Ovary (tissue), 9 donors: ENCODE measurements around the gene DEAF1. TPM values are rescaled to one million over a fixed set of nuclear protein-coding genes. Genes with fewer than 3 reads are reported as not detected.

Experiments
- DNase-seq, 5 donors: peaks; one replicate each; pipeline ENCODE4 v3.0.0-alpha.2; 2019 to 2020
- H3K27ac ChIP-seq, 2 donors: fragments of 200-600 bp; one replicate each; pipeline versions ENCODE4 v1.5.1 to v1.8.0; 2019 to 2022
- H3K27me3 ChIP-seq: fragments of 200-600 bp; one replicate; pipeline ENCODE4 v1.8.0; 2022
- H3K36me3 ChIP-seq: fragments of 200-600 bp; sonication (generic); one replicate; pipeline ENCODE4 v1.5.1; 2019
- H3K4me1 ChIP-seq: one replicate; pipeline ENCODE4 v1.8.1; 2013; ENCODE audit warnings: mild to moderate bottlenecking, moderate library complexity; ENCODE audit not compliant: insufficient read depth
- H3K4me3 ChIP-seq: fragments of 200-600 bp; sonication (generic); one replicate; pipeline ENCODE4 v1.5.1; 2017
- H3K9me3 ChIP-seq, 2 donors: fragments of 200-600 bp in 1 of 2; sonication (generic) in 1 of 2; one replicate each; pipeline versions ENCODE4 v1.5.1 to v1.8.1; 2013 to 2019; ENCODE audit warnings: mild to moderate bottlenecking in 1 of 2, moderate library complexity in 1 of 2
- EP300 ChIP-seq: sonication (generic); formaldehyde crosslinking; IDR thresholded peaks from one replicate; pipeline ENCODE4 v1.6.1; 2017; ENCODE audit warnings: antibody characterized with exemption
- POLR2A ChIP-seq: fragments of 450-650 bp; IDR thresholded peaks from one replicate; pipeline ENCODE4 v1.6.1; 2017; ENCODE audit warnings: antibody characterized with exemption, mild to moderate bottlenecking, moderate library complexity
- WGBS, 3 donors: extraction: QIAGEN DNeasy Blood & Tissue Kit in 1 of 3; methylation state at CpG; one replicate each; pipeline versions ENCODE4 v1.1.5 to v1.1.7; 2013 to 2017; 5-methylcytosine and 5-hydroxymethylcytosine counted together
- intact Hi-C, 4 donors: fragments of 100-400 bp; cut with DNase I; formaldehyde crosslinking; loops; one replicate each; pipeline versions ENCODE4 v1.11.0 to v1.15.1; 2022 to 2023
- polyA plus RNA-seq, 2 donors: library from polyadenylated mRNA; stranded (reverse); fragments of 200-250 nt in 1 of 2; fragments of 350-450 nt in 1 of 2; fragmentation: Illumina TruSeq in 1 of 2; extraction: RNeasy Lipid Tissue Mini Kit (QIAGEN cat#74804) in 1 of 2; gene quantifications; one replicate each; pipeline ENCODE4 v1.2.3, GENCODE V29; 2013 to 2014
- total RNA-seq, 7 donors: library from RNA; depleted of rRNA in 2 of 7; stranded (reverse); fragments of >200 nt in 2 of 7; fragmentation: NEBNext Ultra II Directional in 3 of 7; extraction: Animal tissue kit (Norgen Biotek cat#: 25700) in 3 of 7; gene quantifications; one replicate each; pipeline versions ENCODE4 v1.1.0 to v1.2.4, GENCODE V29; 2016 to 2023
- TF ChIP-seq, protein P1 (sequence below), 3 donors: fragments of 450-650 bp in 2 of 3; fragments of 200-600 bp in 1 of 3; IDR thresholded peaks; one replicate each; pipeline versions ENCODE4 v1.5.1 to v1.8.0; 2016 to 2022; ENCODE audit warnings: antibody characterized with exemption in 3 of 3, mild to moderate bottlenecking in 1 of 3
- donor health status: DM: no; HTN: no; CAD: no; lungs with moderate emphysema.
- donor health status: DM: no; HTN: no; CAD: no.
- donor health status: Bipolar disorder and iron deficiency.
- donor health status: DM: yes; HTN: yes; CAD: no.
- donor health status: DM: no; HTN: no; CAD: no.
- donor health status: DM: yes; HTN: yes; CAD: no.

The DEAF1 gene
- total and polyA plus RNA-seq, 9 donors: 10.2 to 43.4 (median 28.6) TPM

DNA sequence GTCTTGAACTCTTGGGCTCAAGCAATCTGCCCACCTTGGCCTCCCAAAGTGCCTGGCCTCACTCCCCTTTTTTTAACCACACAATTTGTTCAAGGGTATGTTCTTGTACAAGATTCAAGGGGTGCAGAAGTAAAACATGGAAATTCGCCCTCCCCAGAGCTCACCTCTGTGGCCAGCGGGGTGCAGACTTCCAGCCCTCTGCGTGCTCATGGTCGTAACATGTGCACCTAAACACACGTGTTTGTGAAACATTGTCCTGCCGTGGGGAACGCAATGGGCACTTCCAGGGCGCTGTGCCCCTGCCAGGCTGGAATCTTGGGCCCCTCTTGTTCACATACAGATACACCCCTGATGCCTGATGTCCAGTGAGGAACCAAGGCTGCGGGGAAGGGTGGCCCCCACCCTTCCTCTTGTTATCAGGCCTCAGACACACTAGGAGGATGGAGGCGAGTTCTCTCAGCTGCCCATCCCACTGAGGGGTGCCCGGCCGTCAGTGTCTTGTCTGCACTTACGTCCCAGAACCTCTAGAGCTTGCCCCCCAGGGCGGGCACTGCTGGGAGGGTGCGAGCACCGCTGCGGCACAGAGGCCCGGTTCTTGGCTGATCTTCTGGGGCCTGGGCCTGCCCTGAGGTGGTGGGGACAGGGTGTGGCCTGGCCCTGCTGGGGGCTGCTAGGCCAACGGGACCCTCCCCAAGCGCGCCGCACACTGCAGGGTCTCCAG lies 6.9 kb upstream of the DEAF1 start:
- Histone ChIP-seq H3K36me3 (no peaks in the 10 kb centered on the region), H3K27ac (peak overlapping the region in 1 of 2 donors; percentile 43), H3K9me3 (no peaks in the 10 kb centered on the region), H3K27me3 (no peaks in the 10 kb centered on the region), H3K4me1 (peaks cover 31% of the 10 kb centered on the region), H3K4me3 (no peak overlapping the region)
- WGBS, 3 donors: 63 to 80% (median 71%) methylated on average over 22 of the region's 22 CpGs
- DNase-seq: peak in 1 of 5 donors; percentile 39
- TF ChIP-seq EP300: no peak
- no peak for TF ChIP-seq POLR2A
- TF ChIP-seq, protein P1, sequence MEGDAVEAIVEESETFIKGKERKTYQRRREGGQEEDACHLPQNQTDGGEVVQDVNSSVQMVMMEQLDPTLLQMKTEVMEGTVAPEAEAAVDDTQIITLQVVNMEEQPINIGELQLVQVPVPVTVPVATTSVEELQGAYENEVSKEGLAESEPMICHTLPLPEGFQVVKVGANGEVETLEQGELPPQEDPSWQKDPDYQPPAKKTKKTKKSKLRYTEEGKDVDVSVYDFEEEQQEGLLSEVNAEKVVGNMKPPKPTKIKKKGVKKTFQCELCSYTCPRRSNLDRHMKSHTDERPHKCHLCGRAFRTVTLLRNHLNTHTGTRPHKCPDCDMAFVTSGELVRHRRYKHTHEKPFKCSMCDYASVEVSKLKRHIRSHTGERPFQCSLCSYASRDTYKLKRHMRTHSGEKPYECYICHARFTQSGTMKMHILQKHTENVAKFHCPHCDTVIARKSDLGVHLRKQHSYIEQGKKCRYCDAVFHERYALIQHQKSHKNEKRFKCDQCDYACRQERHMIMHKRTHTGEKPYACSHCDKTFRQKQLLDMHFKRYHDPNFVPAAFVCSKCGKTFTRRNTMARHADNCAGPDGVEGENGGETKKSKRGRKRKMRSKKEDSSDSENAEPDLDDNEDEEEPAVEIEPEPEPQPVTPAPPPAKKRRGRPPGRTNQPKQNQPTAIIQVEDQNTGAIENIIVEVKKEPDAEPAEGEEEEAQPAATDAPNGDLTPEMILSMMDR (IDR thresholded peaks at IDR 0.05): no peak
- intact Hi-C loops: no loop called here

- TF ChIP-seq, protein P1 (IDR thresholded peaks at IDR 0.05): no peak
- TF ChIP-seq POLR2A: no peak
- TF ChIP-seq EP300: no peak
- intact Hi-C loops: no loop called here
- Histone ChIP-seq H3K27ac (no peak overlapping the region), H3K27me3 (no peaks in the 10 kb centered on the region), H3K4me3 (no peak overlapping the region), H3K36me3 (no peaks in the 10 kb centered on the region), H3K4me1 (peaks cover 21% of the 10 kb centered on the region), H3K9me3 (no peaks in the 10 kb centered on the region)
- DNase-seq: no peak
- 94 to 100% (median 98%) methylated on average over 1 of the region's 1 CpG for WGBS, 3 donors
These were observed 4.7 kb upstream of the DEAF1 start for GRCh38 chr11:699753-700152.

DNA sequence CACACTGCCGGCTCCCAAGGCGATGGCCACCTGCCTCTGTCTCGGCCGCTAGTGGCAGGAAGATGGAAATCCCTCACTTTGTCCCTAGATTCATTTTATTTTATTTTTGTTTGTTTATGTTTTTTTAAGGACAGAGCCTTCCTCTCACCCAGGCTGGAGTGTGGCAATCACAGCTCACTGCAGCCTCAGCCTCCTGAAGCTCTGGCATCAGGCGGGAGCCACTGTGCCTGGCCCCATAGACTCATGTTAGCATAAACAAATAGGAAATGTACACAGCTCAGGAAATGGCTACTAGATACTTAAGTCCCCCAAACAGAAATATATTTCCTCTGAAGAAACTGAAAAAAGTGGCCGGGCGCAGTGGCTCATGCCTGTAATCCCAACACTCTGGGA lies 4.1 kb upstream of the DEAF1 start:
- DNase-seq: no peak
- 94 to 96% (median 96%) methylated on average over 7 of the region's 7 CpGs for WGBS, 3 donors
- Histone ChIP-seq H3K9me3 (no peaks in the 10 kb centered on the region), H3K27ac (no peak overlapping the region), H3K4me1 (peaks cover 22% of the 10 kb centered on the region), H3K27me3 (no peaks in the 10 kb centered on the region), H3K4me3 (no peak overlapping the region), H3K36me3 (no peaks in the 10 kb centered on the region)
- TF ChIP-seq, protein P1 (IDR thresholded peaks at IDR 0.05): no peak
- TF ChIP-seq EP300: no peak
- TF ChIP-seq POLR2A: no peak
- intact Hi-C loops: no loop called here

GRCh38 chr11:698493-699115 lies 3.6 kb upstream of the DEAF1 start:
- TF ChIP-seq, protein P1 (IDR thresholded peaks at IDR 0.05): no peak
- TF ChIP-seq POLR2A (no peak), EP300 (no peak)
- peaks cover 24% of the 10 kb centered on the region for H3K4me1 ChIP-seq
- no peak for DNase-seq
- no peak overlapping the region for H3K4me3 ChIP-seq
- no peak overlapping the region for H3K27ac ChIP-seq
- 68 to 73% (median 73%) methylated on average over 17 of the region's 17 CpGs for WGBS, 3 donors
- intact Hi-C loops: no loop called here
- no peaks in the 10 kb centered on the region for H3K9me3 ChIP-seq
- no peaks in the 10 kb centered on the region for H3K36me3 ChIP-seq
- no peaks in the 10 kb centered on the region for H3K27me3 ChIP-seq
